ENCODE measurements around the gene FAM9B. TPM values are rescaled to one million over a fixed set of nuclear protein-coding genes. Genes with fewer than 3 reads are reported as not detected.

Gene FAM9B
- total RNA-seq, 2 donors from 2014 or later, result not detected

- Histone ChIP-seq H3K36me3 (no peaks in the 10 kb centered on the region), H3K27me3 (replicated peaks; ENCODE audit: insufficient read depth) (no peaks in the 10 kb centered on the region), H3K27ac (no peak overlapping the region), H3K4me1 (ENCODE audit: control insufficient read depth in 1 of 2, low read depth in 2 of 2) (peaks cover 0 to 6% of the 10 kb centered on the region in 2 donors), H3K4me3 (no peak overlapping the region), H3K9me3 (no peaks in the 10 kb centered on the region)
- TF ChIP-seq CTCF (IDR thresholded peaks at IDR 0.05), result no peak
- DNase-seq (ENCODE audit: low spot score) (no peak), ATAC-seq (ENCODE audit: insufficient number of reproducible peaks, low FRiP score, low read depth) (no peak)
Measured at GRCh38 chrX:8987672-8988250, 46.2 kb downstream of the FAM9B start.

- DNase-seq (ENCODE audit: low spot score) (no peak), ATAC-seq (ENCODE audit: insufficient number of reproducible peaks, low FRiP score, low read depth) (no peak)
- no peaks in the 10 kb centered on the region for H3K36me3 ChIP-seq
- H3K27ac ChIP-seq, result no peak overlapping the region
- H3K4me3 ChIP-seq, result no peak overlapping the region
- H3K27me3 ChIP-seq (replicated peaks; ENCODE audit: insufficient read depth), result no peaks in the 10 kb centered on the region
- TF ChIP-seq CTCF (IDR thresholded peaks at IDR 0.05), result no peak
- H3K4me1 ChIP-seq (ENCODE audit: control insufficient read depth in 1 of 2, low read depth in 2 of 2), result peaks cover 0 to 6% of the 10 kb centered on the region in 2 donors
- H3K9me3 ChIP-seq, result no peaks in the 10 kb centered on the region
Measured at GRCh38 chrX:8984231-8984630, 49.7 kb downstream of the FAM9B start.

- H3K9me3 ChIP-seq, result no peaks in the 10 kb centered on the region
- no peak overlapping the region for H3K4me3 ChIP-seq
- H3K36me3 ChIP-seq, result no peaks in the 10 kb centered on the region
- no peak overlapping the region for H3K27ac ChIP-seq
- peaks cover 0 to 6% of the 10 kb centered on the region in 2 donors for H3K4me1 ChIP-seq (ENCODE audit: control insufficient read depth in 1 of 2, low read depth in 2 of 2)
- DNase-seq (ENCODE audit: low spot score), result no peak
- ATAC-seq (ENCODE audit: insufficient number of reproducible peaks, low FRiP score, low read depth), result no peak
- no peak for TF ChIP-seq CTCF (IDR thresholded peaks at IDR 0.05)
- H3K27me3 ChIP-seq (replicated peaks; ENCODE audit: insufficient read depth), result no peaks in the 10 kb centered on the region
Measured at GRCh38 chrX:8981723-8982122, 52.2 kb downstream of the FAM9B start.

- no peak overlapping the region for H3K27ac ChIP-seq
- H3K36me3 ChIP-seq, result no peaks in the 10 kb centered on the region
- peaks cover 0 to 6% of the 10 kb centered on the region in 2 donors for H3K4me1 ChIP-seq (ENCODE audit: control insufficient read depth in 1 of 2, low read depth in 2 of 2)
- ATAC-seq (ENCODE audit: insufficient number of reproducible peaks, low FRiP score, low read depth), result no peak
- TF ChIP-seq CTCF (IDR thresholded peaks at IDR 0.05), result no peak
- H3K27me3 ChIP-seq (replicated peaks; ENCODE audit: insufficient read depth), result no peaks in the 10 kb centered on the region
- H3K4me3 ChIP-seq, result no peak overlapping the region
- H3K9me3 ChIP-seq, result no peaks in the 10 kb centered on the region
- DNase-seq (ENCODE audit: low spot score), result no peak
Measured at GRCh38 chrX:8980756-8981155, 53.2 kb downstream of the FAM9B start.

Other genes with a start within 250 kb of the FAM9B start
- gene FAM9A, start 232.7 kb downstream of the FAM9B start, total RNA-seq, result not detected

All from thoracic aorta (tissue), 2 donors.